Measurements from ENCODE around the gene RPS19.

GRCh38 chr19:41888926-41889325 is 28.9 kb downstream of the RPS19 start:
- TF ChIP-seq CTCF (IDR thresholded peaks at IDR 0.05) (no peak), POLR2AphosphoS5 (IDR thresholded peaks at IDR 0.05; ENCODE audit: low read depth, low read length) (no peak), REST (IDR thresholded peaks at IDR 0.05; ENCODE audit: insufficient read depth in 1 of 2, low read depth in 2 of 2, low read length in 1 of 2) (no peak)
